Adrenal gland (tissue), 12 donors: ENCODE measurements around the gene ACOX2. TPM values are rescaled to one million over a fixed set of nuclear protein-coding genes. Genes with fewer than 3 reads are reported as not detected.

Experiments
- DNase-seq, 7 donors: peaks; one replicate each; pipeline ENCODE4 v3.0.0-alpha.2; 2019 to 2020
- H3K27ac ChIP-seq, 5 donors: fragments of 200-600 bp; sonication (generic) in 4 of 5; 1 replicate in 3 of 5; 2 replicates in 2 of 5; pipeline versions ENCODE4 v1.5.1 to v1.8.0; 2016 to 2020; ENCODE audit warnings: mild to moderate bottlenecking in 1 of 5
- H3K27me3 ChIP-seq: fragments of 200-600 bp; 2 replicates; pipeline ENCODE4 v1.8.0; 2021
- H3K36me3 ChIP-seq, 2 donors: fragments of 200-600 bp; replicated peaks in 1 of 2; 1 replicate in 1 of 2; 2 replicates in 1 of 2; pipeline versions ENCODE4 v1.5.1 to v1.8.0; 2018 to 2022
- H3K4me1 ChIP-seq, 2 donors: fragments of 200-600 bp; replicated peaks in 1 of 2; 1 replicate in 1 of 2; 2 replicates in 1 of 2; pipeline versions ENCODE4 v1.5.1 to v1.8.0; 2018 to 2021
- H3K4me3 ChIP-seq, 4 donors: fragments of 200-600 bp; sonication (generic) in 3 of 4; one replicate each; pipeline ENCODE4 v1.5.1; 2016 to 2018
- H3K9me3 ChIP-seq, 3 donors: fragments of 200-600 bp; sonication (generic) in 1 of 3; replicated peaks in 1 of 3; 1 replicate in 2 of 3; 2 replicates in 1 of 3; pipeline versions ENCODE4 v1.5.1 to v1.8.0; 2016 to 2021
- POLR2A ChIP-seq, 2 donors: fragments of 450-650 bp; IDR thresholded peaks; one replicate each; pipeline ENCODE4 v1.6.1; 2017; ENCODE audit warnings: antibody characterized with exemption in 2 of 2, mild to moderate bottlenecking in 2 of 2, moderate library complexity in 1 of 2
- WGBS, 4 donors: extraction: QIAGEN DNeasy Blood & Tissue Kit in 2 of 4; methylation state at CpG; one replicate each; pipeline versions ENCODE4 v1.1.5 to v1.1.7; 2013 to 2017; 5-methylcytosine and 5-hydroxymethylcytosine counted together
- intact Hi-C, 2 donors: fragments of 100-400 bp; cut with DNase I; formaldehyde crosslinking; loops; one replicate each; pipeline versions ENCODE4 v1.14.1 to v1.15.0; 2022 to 2023
- polyA plus RNA-seq, 3 donors: library from polyadenylated mRNA; stranded (reverse); fragments of 200-250 nt in 2 of 3; fragments of 350-450 nt in 1 of 3; fragmentation: Illumina TruSeq in 1 of 3; extraction: RNeasy Lipid Tissue Mini Kit (QIAGEN cat#74804) in 1 of 3; gene quantifications; one replicate each; pipeline ENCODE4 v1.2.3, GENCODE V29; 2013 to 2014
- total RNA-seq, 9 donors: library from RNA; depleted of rRNA in 4 of 9; stranded (reverse); fragments of >200 nt in 4 of 9; fragments of 120-200 nt in 1 of 9; fragmentation: NEBNext Ultra II Directional in 1 of 9; extraction: Animal tissue kit (Norgen Biotek cat#: 25700) in 1 of 9; gene quantifications; one replicate each; pipeline versions ENCODE4 v1.1.0 to v1.2.4, GENCODE V29; 2013 to 2023
- TF ChIP-seq, protein P1 (sequence below), 6 experiments: fragments of 450-650 bp in 4 of 6; fragments of 200-600 bp in 2 of 6; sonication (generic) in 1 of 6; IDR thresholded peaks; 1 replicate in 5 of 6; 2 replicates in 1 of 6; pipeline versions ENCODE4 v1.5.1 to v1.8.0; 2016 to 2021; ENCODE audit warnings: antibody characterized with exemption in 6 of 6, mild to moderate bottlenecking in 2 of 6, moderate library complexity in 1 of 6
- donor health status: healthy with polysubstance abuse.
- donor health status: Bipolar disorder and iron deficiency.
- donor health status: DM: yes; HTN: yes; CAD: no.
- donor health status: DM: no; HTN: no; CAD: no.
- donor health status: DM: no; HTN: no; CAD: no.
- donor health status: DM: yes; HTN: yes; CAD: no.

The ACOX2 gene
- total and polyA plus RNA-seq, 12 donors: 8.1 to 65.5 (median 32.8) TPM

DNA sequence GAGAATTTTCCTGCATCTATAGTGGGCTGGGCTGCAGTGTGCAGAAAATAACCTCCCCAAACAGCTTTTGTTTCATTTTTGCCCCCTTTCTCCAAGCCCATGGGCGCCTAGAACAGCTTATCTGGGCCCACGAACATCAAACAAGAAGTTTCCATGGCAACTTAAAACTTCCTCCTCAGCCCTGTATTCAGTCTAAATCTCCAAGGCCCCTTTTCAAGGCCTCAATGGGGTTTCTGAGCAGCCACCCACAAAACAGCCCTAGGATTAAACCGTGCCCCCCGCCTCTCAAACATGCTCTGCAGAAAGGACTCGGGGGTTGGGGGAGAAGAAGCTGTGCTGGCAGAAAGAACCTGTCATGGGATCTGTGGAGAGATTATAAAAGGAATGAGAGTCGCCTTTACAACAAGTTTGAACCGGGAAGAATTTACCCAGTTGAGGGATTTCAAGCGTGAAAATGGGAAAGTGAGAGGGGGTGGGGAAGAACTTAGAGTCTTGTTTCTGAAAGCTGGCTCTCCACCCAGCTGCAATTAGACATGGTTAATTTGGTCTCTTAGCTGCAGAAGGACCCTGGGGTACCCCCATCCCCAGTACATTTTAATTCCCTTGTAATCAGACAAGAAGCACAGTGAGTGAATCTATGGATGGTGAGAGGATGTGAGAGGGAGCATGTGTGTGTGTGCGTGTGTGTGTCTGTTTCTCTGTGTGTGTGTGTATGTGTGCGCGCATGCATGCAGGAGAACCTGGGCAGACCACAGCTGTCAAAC, 44.5 kb upstream of the ACOX2 start:
- no peak overlapping the region for H3K4me3 ChIP-seq
- intact Hi-C loops: no loop called here
- no peak for TF ChIP-seq POLR2A (IDR thresholded peaks at IDR 0.05)
- TF ChIP-seq, protein P1, sequence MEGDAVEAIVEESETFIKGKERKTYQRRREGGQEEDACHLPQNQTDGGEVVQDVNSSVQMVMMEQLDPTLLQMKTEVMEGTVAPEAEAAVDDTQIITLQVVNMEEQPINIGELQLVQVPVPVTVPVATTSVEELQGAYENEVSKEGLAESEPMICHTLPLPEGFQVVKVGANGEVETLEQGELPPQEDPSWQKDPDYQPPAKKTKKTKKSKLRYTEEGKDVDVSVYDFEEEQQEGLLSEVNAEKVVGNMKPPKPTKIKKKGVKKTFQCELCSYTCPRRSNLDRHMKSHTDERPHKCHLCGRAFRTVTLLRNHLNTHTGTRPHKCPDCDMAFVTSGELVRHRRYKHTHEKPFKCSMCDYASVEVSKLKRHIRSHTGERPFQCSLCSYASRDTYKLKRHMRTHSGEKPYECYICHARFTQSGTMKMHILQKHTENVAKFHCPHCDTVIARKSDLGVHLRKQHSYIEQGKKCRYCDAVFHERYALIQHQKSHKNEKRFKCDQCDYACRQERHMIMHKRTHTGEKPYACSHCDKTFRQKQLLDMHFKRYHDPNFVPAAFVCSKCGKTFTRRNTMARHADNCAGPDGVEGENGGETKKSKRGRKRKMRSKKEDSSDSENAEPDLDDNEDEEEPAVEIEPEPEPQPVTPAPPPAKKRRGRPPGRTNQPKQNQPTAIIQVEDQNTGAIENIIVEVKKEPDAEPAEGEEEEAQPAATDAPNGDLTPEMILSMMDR (IDR thresholded peaks at IDR 0.05): no peak
- peaks cover 8% of the 10 kb centered on the region for H3K27me3 ChIP-seq
- no peak for DNase-seq
- H3K9me3 ChIP-seq: no peaks in the 10 kb centered on the region
- H3K4me1 ChIP-seq: peaks cover 0 to 18% of the 10 kb centered on the region in 2 donors
- 62 to 69% (median 63%) methylated on average over 11 of the region's 11 CpGs for WGBS, 4 donors
- no peaks in the 10 kb centered on the region for H3K36me3 ChIP-seq
- no peak overlapping the region for H3K27ac ChIP-seq

DNA sequence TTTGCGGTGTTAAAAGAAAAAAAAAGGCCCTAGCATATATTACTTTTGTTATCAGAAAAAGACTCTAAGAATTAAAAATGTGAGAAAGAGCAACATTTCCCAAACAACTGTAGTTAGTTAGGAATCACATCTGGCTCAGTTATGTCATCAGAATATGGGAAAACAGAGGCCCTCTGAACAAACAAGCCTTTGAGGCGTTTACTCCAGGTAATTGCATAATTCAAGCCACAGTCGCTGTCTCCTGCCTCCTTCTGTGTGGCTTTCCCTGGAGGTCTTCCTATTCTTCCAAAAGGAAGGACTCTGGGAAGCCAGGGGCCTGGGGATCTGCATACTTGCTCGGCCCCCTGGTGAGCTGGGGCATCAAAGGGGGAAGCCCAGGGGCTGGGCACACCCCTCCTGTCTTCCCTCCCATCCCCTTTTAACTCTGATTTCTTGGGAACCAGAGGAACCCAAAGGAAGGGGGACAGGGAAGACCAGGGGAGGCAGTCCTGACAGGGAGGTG, 43.9 kb upstream of the ACOX2 start:
- no peak for DNase-seq
- no peak for TF ChIP-seq POLR2A (IDR thresholded peaks at IDR 0.05)
- TF ChIP-seq, protein P1 (IDR thresholded peaks at IDR 0.05): no peak
- H3K4me1 ChIP-seq: peaks cover 0 to 19% of the 10 kb centered on the region in 2 donors
- intact Hi-C loops: no loop called here
- H3K36me3 ChIP-seq: no peaks in the 10 kb centered on the region
- no peak overlapping the region for H3K27ac ChIP-seq
- no peak overlapping the region for H3K4me3 ChIP-seq
- H3K9me3 ChIP-seq: no peaks in the 10 kb centered on the region
- H3K27me3 ChIP-seq: peaks cover 2% of the 10 kb centered on the region
- WGBS, 4 donors: 80 to 83% (median 82%) methylated on average over 3 to 4 of the region's 4 CpGs

DNA sequence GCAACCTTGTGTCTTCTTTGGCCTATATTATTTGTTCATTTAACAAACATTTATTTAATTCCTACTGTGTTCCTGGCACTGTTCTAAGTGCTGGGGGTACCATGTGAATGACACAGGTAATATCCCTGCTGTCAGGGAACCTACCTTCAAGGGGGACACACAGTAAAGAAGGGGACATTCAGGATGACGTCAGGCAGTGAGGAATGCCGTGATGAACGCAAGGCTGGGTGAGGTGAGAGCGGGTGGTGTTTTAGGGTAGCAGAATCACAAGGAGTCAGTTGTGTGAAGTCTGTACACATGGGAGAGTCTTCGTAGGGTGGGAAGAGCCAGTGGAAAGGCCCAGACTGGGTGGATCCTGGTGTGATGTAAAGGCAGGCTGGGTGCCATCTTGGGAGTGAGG, 41.9 kb upstream of the ACOX2 start:
- Histone ChIP-seq H3K36me3 (no peaks in the 10 kb centered on the region), H3K27ac (no peak overlapping the region), H3K27me3 (no peaks in the 10 kb centered on the region), H3K9me3 (no peaks in the 10 kb centered on the region), H3K4me3 (no peak overlapping the region), H3K4me1 (peaks cover 0 to 15% of the 10 kb centered on the region in 2 donors)
- no peak for DNase-seq
- TF ChIP-seq POLR2A (IDR thresholded peaks at IDR 0.05): no peak
- TF ChIP-seq, protein P1 (IDR thresholded peaks at IDR 0.05): no peak
- WGBS, 4 donors: 94 to 96% (median 95%) methylated on average over 5 of the region's 5 CpGs
- intact Hi-C loops: no loop called here

DNA sequence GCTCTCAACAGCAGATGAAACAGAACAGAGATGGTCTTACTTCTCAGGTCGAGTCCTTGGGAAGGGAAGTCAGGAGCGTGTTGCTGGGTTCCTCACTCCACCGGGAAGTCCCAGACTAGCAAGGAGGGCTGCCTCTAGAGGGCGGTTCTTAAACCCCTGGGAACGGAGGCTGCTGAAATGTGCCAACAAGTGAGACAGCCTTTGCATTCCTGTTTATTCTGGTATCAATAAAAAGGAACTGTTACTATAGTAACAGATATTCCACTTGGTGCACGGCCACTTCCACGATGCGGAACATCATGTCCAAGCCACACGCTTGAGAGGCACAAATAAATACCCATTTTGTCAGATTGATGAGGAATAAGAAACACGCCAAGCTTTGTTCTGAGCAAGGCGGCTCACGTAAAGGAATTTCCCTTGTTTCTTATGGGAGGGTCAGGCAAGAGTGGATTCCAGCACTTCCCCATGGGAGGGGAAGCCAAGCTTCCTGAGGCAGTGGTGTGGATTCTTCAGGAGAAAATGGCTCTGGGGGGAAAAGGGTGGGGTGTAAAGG, 40.4 kb upstream of the ACOX2 start, which contains the start of gene FAM107A:
Gene FAM107A, minus strand, starts transcription at position 123 of the 553 bp plus-strand sequence. CDS start 7,531 bp downstream, outside the sequence.
- 43 to 56% (median 48%) methylated on average over 10 to 12 of the region's 12 CpGs for WGBS, 4 donors
- H3K27ac ChIP-seq: peak within 1 kb of the TSS in 2 of 5 donors; percentile 26 to 84
- intact Hi-C loops: no loop called here
- no peaks in the 10 kb centered on the region for H3K36me3 ChIP-seq
- H3K27me3 ChIP-seq: no peaks in the 10 kb centered on the region
- peaks cover 0 to 15% of the 10 kb centered on the region in 2 donors for H3K4me1 ChIP-seq
- TF ChIP-seq, protein P1 (IDR thresholded peaks at IDR 0.05): no peak
- no peak for TF ChIP-seq POLR2A (IDR thresholded peaks at IDR 0.05)
- peak within 1 kb of the TSS in 1 of 4 donors; percentile 16 for H3K4me3 ChIP-seq
- no peaks in the 10 kb centered on the region for H3K9me3 ChIP-seq
- DNase-seq: peak in 6 of 7 donors; percentile 16 to 67 (median 29)
